ENCODE data around the gene UVSSA.

GRCh38 chr4:1344696-1345095 is 2.3 kb upstream of the UVSSA start:
- TF ChIP-seq CTCF (IDR thresholded peaks at IDR 0.05 in 2 of 3, conservative IDR thresholded peaks at IDR 0.05 in 1 of 3; ENCODE audit: insufficient read depth in 2 of 3, low read depth in 1 of 3, low read length in 3 of 3), result no peak
- TF ChIP-seq POLR3A (IDR thresholded peaks at IDR 0.05; ENCODE audit: borderline replicate concordance, extremely low read depth, insufficient read depth, insufficient read length), result no peak
- no peak for TF ChIP-seq ZC3H8 (IDR thresholded peaks at IDR 0.05)
- no peak for TF ChIP-seq EP300 (IDR thresholded peaks at IDR 0.05; ENCODE audit: low read length)
- TF ChIP-seq POLR2A (conservative IDR thresholded peaks at IDR 0.05), result no peak
- no peak for TF ChIP-seq FOSL1 (tag; conservative IDR thresholded peaks at IDR 0.05)
- TF ChIP-seq HMG20B (CRISPR knock-in tag; IDR thresholded peaks at IDR 0.05), result no peak

All from K562 (cell line).